Keratinocyte (primary cell): ENCODE data around the gene CACUL1. TPM values are rescaled to one million over a fixed set of nuclear protein-coding genes. Genes with fewer than 3 reads are reported as not detected.
"Not testable (repeated sequence)": the region's sequence is repeated elsewhere in the genome, so short reads cannot be mapped to it uniquely, and the experiment has no call there.

Source experiments
- DNase-seq: peaks from one replicate; pipeline ENCODE4 v3.0.0-alpha.2; 2011; ENCODE audit warnings: low read depth, missing footprints, low spot score
- FAIRE-seq: peaks from 2 replicates; lab custom pipeline; 2011; peaks lifted over from hg19 to GRCh38; lab: Jason Lieb, UNC
- H2AFZ ChIP-seq: 2 replicates; pipeline ENCODE4 v1.6.0; 2012; ENCODE audit warnings: low read length, control low read depth, inconsistent platforms; ENCODE audit not compliant: control insufficient read depth
- H3K27ac ChIP-seq: 2 replicates; pipeline ENCODE4 v1.5.1; 2011; ENCODE audit warnings: low read length; ENCODE audit not compliant: control insufficient read depth, insufficient read depth
- H3K27me3 ChIP-seq: 3 replicates; pipeline ENCODE4 v1.6.0; 2011; ENCODE audit warnings: low read length; ENCODE audit not compliant: control insufficient read depth, insufficient read depth; ENCODE audit errors: extremely low read depth
- H3K36me3 ChIP-seq, 2 experiments: 2 replicates in 1 of 2; 3 replicates in 1 of 2; pipeline ENCODE4 v1.5.1; 2011; ENCODE audit warnings: low read length in 2 of 2, mild to moderate bottlenecking in 1 of 2; ENCODE audit not compliant: control insufficient read depth in 2 of 2, insufficient read depth in 2 of 2; ENCODE audit errors: extremely low read depth in 1 of 2
- H3K4me1 ChIP-seq: 3 replicates; pipeline ENCODE4 v1.5.1; 2011; ENCODE audit warnings: low read length; ENCODE audit not compliant: control insufficient read depth, insufficient read depth; ENCODE audit errors: extremely low read depth
- H3K4me2 ChIP-seq: 3 replicates; pipeline ENCODE4 v1.6.0; 2011; ENCODE audit warnings: low read depth, low read length; ENCODE audit not compliant: control insufficient read depth, insufficient read depth; ENCODE audit errors: extremely low read depth
- H3K4me3 ChIP-seq, 3 experiments: fragments of 200-600 bp in 1 of 3; sonication (generic) in 1 of 3; 2 replicates in 2 of 3; 3 replicates in 1 of 3; pipeline ENCODE4 v1.5.1; 2011 to 2016; ENCODE audit warnings: low read length in 3 of 3, mild to moderate bottlenecking in 3 of 3, control low read depth in 2 of 3, inconsistent platforms in 1 of 3, low read depth in 1 of 3, mixed read lengths in 1 of 3, mixed run types in 1 of 3, moderate library complexity in 1 of 3; ENCODE audit not compliant: control insufficient read depth in 2 of 3, insufficient read depth in 2 of 3; ENCODE audit errors: extremely low read depth in 1 of 3
- H3K79me2 ChIP-seq: 2 replicates; pipeline ENCODE4 v1.6.0; 2012; ENCODE audit warnings: low read length; ENCODE audit not compliant: control insufficient read depth, insufficient read depth
- H3K9ac ChIP-seq: 3 replicates; pipeline ENCODE4 v1.6.0; 2011; ENCODE audit warnings: low read length; ENCODE audit not compliant: control insufficient read depth, insufficient read depth; ENCODE audit errors: extremely low read depth
- H3K9me1 ChIP-seq: 3 replicates; pipeline ENCODE4 v1.6.0; 2011; ENCODE audit warnings: low read length; ENCODE audit not compliant: control insufficient read depth, insufficient read depth; ENCODE audit errors: extremely low read depth
- H3K9me3 ChIP-seq: 2 replicates; pipeline ENCODE4 v1.5.1; 2012; ENCODE audit warnings: low read depth, low read length; ENCODE audit not compliant: control insufficient read depth
- H4K20me1 ChIP-seq: 3 replicates; pipeline ENCODE4 v1.6.0; 2011; ENCODE audit warnings: low read length; ENCODE audit not compliant: control insufficient read depth, insufficient read depth; ENCODE audit errors: extremely low read depth
- EZH2 ChIP-seq: IDR thresholded peaks from one replicate; pipeline ENCODE4 v1.6.1; 2012; ENCODE audit warnings: inconsistent platforms, mild to moderate bottlenecking, low read length, moderate library complexity
- dilution Hi-C: fragments of 300-500 bp; cut with MboI; formaldehyde crosslinking; loops from one replicate; pipeline ENCODE4 v1.7.0; 2020; ENCODE audit warnings: low sequenced_read_pairs; ENCODE audit not compliant: extremely low pct_ligation_motif_present
- polyA plus RNA-seq, 5 experiments: library from polyadenylated mRNA; depleted of rRNA in 3 of 5; stranded (reverse) in 3 of 5; stranded (forward) in 1 of 5; unstranded in 1 of 5; fragments of >200 nt; gene quantifications; 1 replicate in 1 of 5; 2 replicates in 3 of 5; 3 replicates in 1 of 5; pipeline versions ENCODE4 v1.2.1 to v1.2.3, GENCODE V29; 2011 to 2012; ENCODE audit warnings: missing spikeins in 2 of 5, low read depth in 1 of 5, low replicate concordance in 1 of 5
- TF ChIP-seq, protein P1 (sequence below), 3 experiments: IDR thresholded peaks in 1 of 3; conservative IDR thresholded peaks in 1 of 3; optimal IDR thresholded peaks in 1 of 3; 2 replicates in 2 of 3; 3 replicates in 1 of 3; pipeline versions ENCODE3 to v1.5.1; 2011; ENCODE audit warnings: low read length in 3 of 3, mild to moderate bottlenecking in 3 of 3, moderate library complexity in 2 of 3, control low read depth in 1 of 3, inconsistent platforms in 1 of 3; ENCODE audit not compliant: insufficient read depth in 2 of 3; ENCODE audit errors: extremely low read depth in 1 of 3

The CACUL1 gene
- polyA plus RNA-seq, 1 donor (not counting 4 experiments of a cell fraction or from before 2014, with no cell fraction given) = 36.5 TPM

- H3K9ac ChIP-seq = no peak overlapping the region
- H3K4me3 ChIP-seq = no peak overlapping the region
- dilution Hi-C loops = no loop called here
- H3K27me3 ChIP-seq = no peaks in the 10 kb centered on the region
- FAIRE-seq (no peak), DNase-seq (no peak)
- no peaks in the 10 kb centered on the region for H3K9me3 ChIP-seq
- H3K36me3 ChIP-seq = no peaks in the 10 kb centered on the region
- H3K4me1 ChIP-seq = no peaks in the 10 kb centered on the region
- TF ChIP-seq, protein P1, sequence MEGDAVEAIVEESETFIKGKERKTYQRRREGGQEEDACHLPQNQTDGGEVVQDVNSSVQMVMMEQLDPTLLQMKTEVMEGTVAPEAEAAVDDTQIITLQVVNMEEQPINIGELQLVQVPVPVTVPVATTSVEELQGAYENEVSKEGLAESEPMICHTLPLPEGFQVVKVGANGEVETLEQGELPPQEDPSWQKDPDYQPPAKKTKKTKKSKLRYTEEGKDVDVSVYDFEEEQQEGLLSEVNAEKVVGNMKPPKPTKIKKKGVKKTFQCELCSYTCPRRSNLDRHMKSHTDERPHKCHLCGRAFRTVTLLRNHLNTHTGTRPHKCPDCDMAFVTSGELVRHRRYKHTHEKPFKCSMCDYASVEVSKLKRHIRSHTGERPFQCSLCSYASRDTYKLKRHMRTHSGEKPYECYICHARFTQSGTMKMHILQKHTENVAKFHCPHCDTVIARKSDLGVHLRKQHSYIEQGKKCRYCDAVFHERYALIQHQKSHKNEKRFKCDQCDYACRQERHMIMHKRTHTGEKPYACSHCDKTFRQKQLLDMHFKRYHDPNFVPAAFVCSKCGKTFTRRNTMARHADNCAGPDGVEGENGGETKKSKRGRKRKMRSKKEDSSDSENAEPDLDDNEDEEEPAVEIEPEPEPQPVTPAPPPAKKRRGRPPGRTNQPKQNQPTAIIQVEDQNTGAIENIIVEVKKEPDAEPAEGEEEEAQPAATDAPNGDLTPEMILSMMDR (optimal IDR thresholded peaks at IDR 0.05 in 1 of 3, IDR thresholded peaks at IDR 0.05 in 1 of 3, conservative IDR thresholded peaks at IDR 0.05 in 1 of 3; ENCODE audit: extremely low read depth in 1 of 3, insufficient read depth in 2 of 3, low read length in 3 of 3) = no peak
- no peak for TF ChIP-seq EZH2
- H3K27ac ChIP-seq = no peak overlapping the region
- no peaks in the 10 kb centered on the region for H3K79me2 ChIP-seq
- H3K4me2 ChIP-seq = no peak overlapping the region
- H4K20me1 ChIP-seq = no peaks in the 10 kb centered on the region
- no peak overlapping the region for H2AFZ ChIP-seq
- H3K9me1 ChIP-seq = no peaks in the 10 kb centered on the region
Measured at GRCh38 chr10:118783776-118784545, 29.2 kb upstream of the CACUL1 start.

GRCh38 chr10:118782916-118783465 is 28.2 kb upstream of the CACUL1 start:
- dilution Hi-C loops, H3K4me3 ChIP-seq, H3K36me3 ChIP-seq, H4K20me1 ChIP-seq, FAIRE-seq, H3K79me2 ChIP-seq, DNase-seq, H3K9ac ChIP-seq, H3K27ac ChIP-seq, H3K4me2 ChIP-seq, H3K27me3 ChIP-seq, H3K9me3 ChIP-seq, H2AFZ ChIP-seq, H3K9me1 ChIP-seq, H3K4me1 ChIP-seq: not testable (repeated sequence)
